IMR-90 (cell line): ENCODE results near the gene CCDC40. TPM values are rescaled to one million over a fixed set of nuclear protein-coding genes. Genes with fewer than 3 reads are reported as not detected.

Source experiments
- ATAC-seq: fragments of 200-7000 bp; cut with Tn5 transposase; 2 replicates; pipeline ENCODE4 v1.9.1; 2020; ENCODE audit warnings: low read depth, mild to moderate bottlenecking, moderate library complexity
- BruUV-seq: library from RNA; stranded (reverse); fragments of 400-500 nt; replicated peaks from 2 replicates; lab custom pipeline; 2021; lab: Mats Ljungman, UMichigan
- CTCF ChIA-PET: fragments of 300-600 bp; formaldehyde crosslinking; extraction: SDS; loops from one replicate; lab custom pipeline; 2021; ENCODE audit warnings: antibody characterized with exemption; lab: Yijun Ruan, JAX
- POLR2A ChIA-PET: fragments of 300-600 bp; sonication (Branson Sonifier 250); formaldehyde crosslinking; loops from one replicate; lab custom pipeline; 2022; ENCODE audit warnings: antibody characterized with exemption; ENCODE audit not compliant: unreplicated experiment; lab: Charles Lee
- DNase-seq: peaks from one replicate; pipeline ENCODE4 v3.0.0; 2013
- H2AFZ ChIP-seq: replicated peaks from 2 replicates; pipeline ENCODE3; 2013; ENCODE audit warnings: low read length, mild to moderate bottlenecking; ENCODE audit not compliant: poor library complexity
- H2AK5ac ChIP-seq: 2 replicates; pipeline ENCODE4 v1.6.1; 2013; ENCODE audit warnings: low read depth, low read length, inconsistent platforms
- H2AK9ac ChIP-seq: replicated peaks from 2 replicates; pipeline ENCODE3; 2013; ENCODE audit warnings: mild to moderate bottlenecking, low read depth, low read length, moderate library complexity; ENCODE audit not compliant: poor library complexity
- H2BK120ac ChIP-seq: 2 replicates; pipeline ENCODE4 v1.6.1; 2013; ENCODE audit warnings: low read depth, low read length, inconsistent platforms
- H2BK15ac ChIP-seq: 3 replicates; pipeline ENCODE4 v1.6.1; 2013; ENCODE audit warnings: low read depth, low read length, inconsistent platforms
- H2BK20ac ChIP-seq: 2 replicates; pipeline ENCODE4 v1.6.1; 2013; ENCODE audit warnings: low read depth, mild to moderate bottlenecking, inconsistent platforms, low read length, moderate library complexity
- H2BK5ac ChIP-seq: 2 replicates; pipeline ENCODE4 v1.6.1; 2013; ENCODE audit warnings: mild to moderate bottlenecking, low read depth, low read length, inconsistent platforms; ENCODE audit not compliant: poor library complexity, severe bottlenecking
- H3K14ac ChIP-seq: replicated peaks from 2 replicates; pipeline ENCODE4 v1.6.1; 2013; ENCODE audit warnings: low read depth, low read length, inconsistent platforms
- H3K18ac ChIP-seq: 2 replicates; pipeline ENCODE4 v1.6.1; 2013; ENCODE audit warnings: low read depth, low read length, control low read depth
- H3K23ac ChIP-seq: 2 replicates; pipeline ENCODE4 v1.6.1; 2013; ENCODE audit warnings: low read depth, low read length, inconsistent platforms
- H3K27ac ChIP-seq: 2 replicates; pipeline ENCODE4 v1.5.1; 2013; ENCODE audit warnings: mild to moderate bottlenecking, control low read depth, low read length; ENCODE audit not compliant: insufficient read depth
- H3K27me3 ChIP-seq: 2 replicates; pipeline ENCODE4 v1.6.1; 2013; ENCODE audit warnings: low read length; ENCODE audit not compliant: control insufficient read depth, insufficient read depth
- H3K36me3 ChIP-seq: 2 replicates; pipeline ENCODE4 v1.6.1; 2013; ENCODE audit warnings: low read length, mixed read lengths; ENCODE audit not compliant: control insufficient read depth, insufficient read depth
- H3K4ac ChIP-seq: 2 replicates; pipeline ENCODE4 v1.6.1; 2013; ENCODE audit warnings: low read depth, low read length, inconsistent platforms
- H3K4me1 ChIP-seq: 2 replicates; pipeline ENCODE4 v1.6.1; 2013; ENCODE audit warnings: low read length, mixed read lengths; ENCODE audit not compliant: control insufficient read depth, insufficient read depth
- H3K4me2 ChIP-seq: 2 replicates; pipeline ENCODE4 v1.6.1; 2013; ENCODE audit warnings: low read depth, mild to moderate bottlenecking, control low read depth, low read length, moderate library complexity
- H3K4me3 ChIP-seq: 2 replicates; pipeline ENCODE4 v1.5.1; 2013; ENCODE audit warnings: low read depth, mild to moderate bottlenecking, control low read depth, low read length, moderate library complexity; ENCODE audit not compliant: insufficient read depth
- H3K56ac ChIP-seq: 2 replicates; pipeline ENCODE4 v1.6.1; 2013; ENCODE audit warnings: low read length, inconsistent platforms; ENCODE audit not compliant: insufficient read depth; ENCODE audit errors: extremely low read depth
- H3K79me1 ChIP-seq, 2 experiments: 2 replicates each; pipeline ENCODE4 v1.6.1; 2013; ENCODE audit warnings: low read length in 2 of 2, inconsistent platforms in 1 of 2, low read depth in 1 of 2
- H3K9ac ChIP-seq: 2 replicates; pipeline ENCODE4 v1.6.1; 2013; ENCODE audit warnings: low read depth, low read length, control low read depth
- H3K9me1 ChIP-seq: 2 replicates; pipeline ENCODE4 v1.6.1; 2013; ENCODE audit warnings: low read length, inconsistent platforms; ENCODE audit not compliant: insufficient read depth
- H3K9me3 ChIP-seq: 2 replicates; pipeline ENCODE4 v1.6.1; 2013; ENCODE audit warnings: low read length; ENCODE audit not compliant: control insufficient read depth, insufficient read depth
- H4K20me1 ChIP-seq: 2 replicates; pipeline ENCODE4 v1.6.1; 2013; ENCODE audit warnings: low read length, inconsistent platforms; ENCODE audit not compliant: insufficient read depth
- H4K5ac ChIP-seq: 2 replicates; pipeline ENCODE4 v1.6.1; 2013; ENCODE audit warnings: mild to moderate bottlenecking, low read depth, low read length, control low read depth
- H4K8ac ChIP-seq, 2 experiments: 2 replicates each; pipeline ENCODE4 v1.6.1; 2013; ENCODE audit warnings: low read depth in 2 of 2, low read length in 2 of 2, control low read depth in 1 of 2, inconsistent platforms in 1 of 2
- H4K91ac ChIP-seq: 2 replicates; pipeline ENCODE4 v1.6.1; 2013; ENCODE audit warnings: low read depth, low read length, inconsistent platforms; ENCODE audit not compliant: insufficient read depth
- BHLHE40 ChIP-seq: fragments of 150-350 bp; IDR thresholded peaks from 2 replicates; pipeline ENCODE4 v1.6.1; 2016; ENCODE audit warnings: mild to moderate bottlenecking, low read depth, low read length
- CEBPB ChIP-seq: IDR thresholded peaks from 2 replicates; pipeline ENCODE4 v1.6.1; 2012; ENCODE audit warnings: low read depth, low read length, improper control_type of control experiment
- CHD1 ChIP-seq: IDR thresholded peaks from 2 replicates; pipeline ENCODE4 v1.6.1; 2012; ENCODE audit warnings: low read depth, low read length, improper control_type of control experiment
- ELK1 ChIP-seq: fragments of 150-350 bp; IDR thresholded peaks from 2 replicates; pipeline ENCODE4 v1.6.1; 2016; ENCODE audit warnings: low read depth, mild to moderate bottlenecking, low read length, moderate library complexity, borderline replicate concordance
- FOS ChIP-seq: fragments of 150-350 bp; IDR thresholded peaks from 2 replicates; pipeline ENCODE4 v1.6.1; 2016; ENCODE audit warnings: low read depth, low read length
- MAFK ChIP-seq: IDR thresholded peaks from 2 replicates; pipeline ENCODE4 v1.6.1; 2012; ENCODE audit warnings: low read depth, low read length, improper control_type of control experiment
- MXI1 ChIP-seq: IDR thresholded peaks from 2 replicates; pipeline ENCODE4 v1.6.1; 2012; ENCODE audit warnings: low read depth, mild to moderate bottlenecking, low read length, moderate library complexity, borderline replicate concordance
- NFE2L2 ChIP-seq: fragments of 150-350 bp; IDR thresholded peaks from 2 replicates; pipeline ENCODE4 v1.6.1; 2016; ENCODE audit warnings: low read depth, mild to moderate bottlenecking, low read length
- POLR2A ChIP-seq: IDR thresholded peaks from 2 replicates; pipeline ENCODE4 v1.6.1; 2012; ENCODE audit warnings: mild to moderate bottlenecking, low read depth, low read length
- RFX5 ChIP-seq: IDR thresholded peaks from 2 replicates; pipeline ENCODE4 v1.8.0; 2012; ENCODE audit warnings: low read depth, mild to moderate bottlenecking, low read length, moderate library complexity
- WGBS, 2 experiments: methylation state at CpG; one replicate each; pipeline versions ENCODE4 v1.1.5 to v1.1.7; 2013; ENCODE audit warnings: missing lambda C conversion rate in 2 of 2; ENCODE audit not compliant: insufficient read length in 1 of 2; ENCODE audit errors: extremely low coverage in 2 of 2; 5-methylcytosine and 5-hydroxymethylcytosine counted together
- dilution Hi-C: fragments of 300-500 bp; cut with HindIII; formaldehyde crosslinking; loops from one replicate; pipeline ENCODE4 v1.14.3; 2018; ENCODE audit warnings: low sequenced_read_pairs; ENCODE audit not compliant: unreplicated experiment
- in situ Hi-C: fragments of 300-500 bp; cut with MboI; formaldehyde crosslinking; loops from 3 replicates; pipeline ENCODE4 v1.14.3; 2019; ENCODE audit warnings: low sequenced_read_pairs, inconsistent platforms, mixed read lengths
- intact Hi-C: fragments of 100-400 bp; cut with micrococcal nuclease; formaldehyde crosslinking; loops from 2 replicates; pipeline ENCODE4 v1.10.0; 2022
- polyA plus RNA-seq, 3 experiments: library from polyadenylated mRNA; depleted of rRNA; stranded (reverse); fragments of >200 nt; gene quantifications; 2 replicates each; pipeline ENCODE4 v1.2.3, GENCODE V29; 2012; ENCODE audit warnings: low replicate concordance in 1 of 3
- total RNA-seq: library from RNA; depleted of rRNA; stranded (reverse); fragments of >200 nt; gene quantifications from 2 replicates; pipeline ENCODE4 v1.2.3, GENCODE V29; 2012

Gene CCDC40
- total and polyA plus RNA-seq, 2 of the 4 experiments (the other 2 are of a cell fraction): 0.90 to 4.7 TPM

GRCh38 chr17:80104956-80105375 is 68.5 kb downstream of the CCDC40 start:
- Histone ChIP-seq H3K9ac (no peak overlapping the region), H2AK5ac (no peak overlapping the region), H3K9me3 (no peaks in the 10 kb centered on the region), H4K8ac (no peak overlapping the region), H3K56ac (no peak overlapping the region), H3K4me1 (peaks cover 6% of the 10 kb centered on the region), H2AK9ac (no peak overlapping the region), H2BK5ac (no peak overlapping the region), H2BK15ac (no peak overlapping the region), H4K91ac (no peak overlapping the region), H3K23ac (no peak overlapping the region), H3K18ac (no peak overlapping the region), H3K14ac (no peak overlapping the region), H2BK20ac (no peak overlapping the region), H3K36me3 (peaks cover 3% of the 10 kb centered on the region; the same call in 1 of the 2 replicates), H3K27me3 (no peaks in the 10 kb centered on the region), H4K20me1 (no peaks in the 10 kb centered on the region), H3K4me3 (no peak overlapping the region), H2AFZ (no peak overlapping the region), H3K4me2 (no peak overlapping the region), H4K5ac (no peak overlapping the region), H2BK120ac (no peak overlapping the region), H3K9me1 (peaks cover 6% of the 10 kb centered on the region), H3K79me1 (peaks cover 0 to 14% of the 10 kb centered on the region in 2 experiments; a peak in 3 of 4 replicates), H3K4ac (no peak overlapping the region), H3K27ac (no peak overlapping the region)
- intact Hi-C loops (loop anchor here (5.0 kb wide), 1 partner anchor 42 kb away; the partner anchor contains the start of gene EIF4A3), dilution Hi-C loops (no loop called here), in situ Hi-C loops (no loop called here)
- ChIA-PET POLR2A (no interaction called here), CTCF (no interaction called here)
- no peak for TF ChIP-seq POLR2A
- no peak for TF ChIP-seq NFE2L2
- no peak for TF ChIP-seq CHD1
- no peak for TF ChIP-seq MAFK
- no peak for TF ChIP-seq CEBPB
- no peak for TF ChIP-seq BHLHE40
- TF ChIP-seq FOS: no peak
- no peak for TF ChIP-seq RFX5
- no peak for TF ChIP-seq ELK1
- TF ChIP-seq MXI1: no peak
- BruUV-seq: no TSS peak
- WGBS, 2 experiments: 66% methylated on average over 3 of the region's 18 CpGs; no CpG with 5 or more reads in 1 of the 2 experiments
- ATAC-seq: no peak
- DNase-seq: no peak
